ENCODE results near the gene TRUB2. TPM values are rescaled to one million over a fixed set of nuclear protein-coding genes. Genes with fewer than 3 reads are reported as not detected.

Gene TRUB2
- total and polyA plus RNA-seq, 3 experiments from 2014 or later = 23.6 to 50.4 (median 48.8) TPM

DNA sequence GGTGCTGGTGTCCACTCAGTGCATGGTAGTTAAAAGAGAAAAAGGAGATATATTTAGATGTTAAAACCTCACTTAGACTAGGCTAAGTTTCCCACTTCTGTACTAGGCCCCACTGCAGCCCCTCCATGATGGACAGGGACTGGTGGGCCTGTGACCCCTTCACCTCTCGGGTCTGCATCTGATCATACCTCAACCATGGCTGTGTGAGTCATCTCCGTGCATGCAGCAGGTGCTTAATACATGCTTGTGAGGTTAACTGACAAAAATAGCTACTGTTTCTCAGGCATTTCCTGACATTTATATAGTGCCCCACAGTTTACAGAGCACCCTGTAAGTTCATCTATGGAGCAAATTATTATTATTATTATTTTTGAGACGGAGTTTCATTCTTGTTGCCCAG lies 40.5 kb upstream of the TRUB2 start:
- no peak for DNase-seq
- H3K27me3 ChIP-seq (ENCODE audit: insufficient read depth, low read length, poor library complexity, severe bottlenecking) = no peaks in the 10 kb centered on the region
- H3K9me3 ChIP-seq (ENCODE audit: low read length) = no peaks in the 10 kb centered on the region
- H3K27me3 Mint-ChIP-seq = peaks cover 8 to 10% of the 10 kb centered on the region in 2 donors
- H3K9me3 Mint-ChIP-seq = no peaks in the 10 kb centered on the region
- H3K4me1 ChIP-seq (ENCODE audit: insufficient read depth, low read length) = peaks cover 9% of the 10 kb centered on the region
- peak overlapping the region in 1 of 7 donors; percentile 16 for H3K4me3 Mint-ChIP-seq
- H3K36me3 Mint-ChIP-seq = peaks cover 0 to 4% (median 0%) of the 10 kb centered on the region in 3 donors
- H3K4me3 ChIP-seq (ENCODE audit: low read length) = no peak overlapping the region
- no peak overlapping the region for H3K27ac Mint-ChIP-seq
- ChIA-PET POLR2A (interaction anchor here (0.7 to 2.3 kb wide), 2 partner anchors 9 to 21 kb away, joined by 3 to 16 read pairs; partner anchors contain the start of gene URM1), CTCF (interaction anchor here (0.7 to 2.2 kb wide), 16 partner anchors 8 to 565 kb away, joined by 3 to 18 read pairs (median 5); partner anchors contain the start of genes CERCAM, SLC27A4 and URM1)
- no peaks in the 10 kb centered on the region for H3K36me3 ChIP-seq (ENCODE audit: insufficient read depth, low read length)
- peaks cover 5 to 12% (median 6%) of the 10 kb centered on the region in 3 donors for H3K4me1 Mint-ChIP-seq
- no peak overlapping the region for H3K27ac ChIP-seq (ENCODE audit: low read depth, low read length)

DNA sequence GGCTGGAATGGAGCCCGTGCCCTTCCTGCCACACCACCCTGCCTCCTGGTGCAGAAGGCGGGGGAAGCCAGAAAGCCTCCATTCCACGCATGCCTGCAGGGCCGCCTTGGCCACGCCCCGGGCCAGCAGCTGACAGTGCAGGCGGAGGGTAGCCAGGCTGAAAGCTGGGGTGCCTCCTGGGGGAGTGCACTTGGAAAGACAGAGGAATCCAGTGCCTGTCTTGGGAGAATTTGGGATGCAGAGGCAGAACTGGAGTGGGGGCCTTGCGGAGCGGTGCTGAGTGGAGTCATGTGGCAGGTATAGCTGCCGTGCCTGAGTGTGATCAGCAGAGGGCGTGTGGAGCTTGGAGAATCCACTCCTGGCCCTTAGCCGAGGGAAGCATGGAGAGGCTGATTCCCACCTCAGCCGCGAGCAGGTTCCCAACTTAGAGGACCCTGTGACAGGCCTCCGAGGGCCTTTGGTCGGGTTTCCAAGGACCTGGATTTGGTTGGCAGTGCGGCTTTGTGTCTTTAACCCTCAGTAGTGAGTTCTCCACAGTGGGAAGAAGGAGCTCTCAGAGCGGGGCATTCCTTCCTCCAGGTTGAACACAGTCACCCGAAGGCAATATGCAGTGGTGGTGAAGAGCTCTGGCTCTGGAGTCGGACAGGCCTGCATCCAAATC lies 39.9 kb upstream of the TRUB2 start:
- Histone ChIP-seq H3K36me3 (ENCODE audit: insufficient read depth, low read length) (no peaks in the 10 kb centered on the region), H3K27me3 (ENCODE audit: insufficient read depth, low read length, poor library complexity, severe bottlenecking) (no peaks in the 10 kb centered on the region), H3K27ac (ENCODE audit: low read depth, low read length) (no peak overlapping the region), H3K4me1 (ENCODE audit: insufficient read depth, low read length) (peaks cover 9% of the 10 kb centered on the region), H3K9me3 (ENCODE audit: low read length) (no peaks in the 10 kb centered on the region), H3K4me3 (ENCODE audit: low read length) (peak overlapping the region; percentile 62)
- Mint-ChIP-seq H3K27ac (peak overlapping the region in 6 of 8 donors; percentile 1 to 87 (median 47)), H3K9me3 (no peaks in the 10 kb centered on the region), H3K4me3 (peak overlapping the region; percentile 40 to 84 (median 77)), H3K36me3 (peaks cover 0 to 9% (median 0%) of the 10 kb centered on the region in 3 donors), H3K4me1 (peaks cover 5 to 12% (median 6%) of the 10 kb centered on the region in 3 donors), H3K27me3 (peaks cover 6 to 8% of the 10 kb centered on the region in 2 donors)
- DNase-seq = peak; percentile 47 to 74 (median 52)
- CTCF ChIA-PET = interaction anchor here (0.7 to 2.2 kb wide), 18 partner anchors 9 to 566 kb away, joined by 3 to 18 read pairs (median 5); partner anchors contain the start of genes CERCAM, SLC27A4 and URM1
- POLR2A ChIA-PET = interaction anchor here (0.6 to 2.3 kb wide), 3 partner anchors 9 to 1264 kb away, joined by 3 to 16 read pairs (median 5); partner anchors contain the start of genes NTMT1 and URM1

DNA sequence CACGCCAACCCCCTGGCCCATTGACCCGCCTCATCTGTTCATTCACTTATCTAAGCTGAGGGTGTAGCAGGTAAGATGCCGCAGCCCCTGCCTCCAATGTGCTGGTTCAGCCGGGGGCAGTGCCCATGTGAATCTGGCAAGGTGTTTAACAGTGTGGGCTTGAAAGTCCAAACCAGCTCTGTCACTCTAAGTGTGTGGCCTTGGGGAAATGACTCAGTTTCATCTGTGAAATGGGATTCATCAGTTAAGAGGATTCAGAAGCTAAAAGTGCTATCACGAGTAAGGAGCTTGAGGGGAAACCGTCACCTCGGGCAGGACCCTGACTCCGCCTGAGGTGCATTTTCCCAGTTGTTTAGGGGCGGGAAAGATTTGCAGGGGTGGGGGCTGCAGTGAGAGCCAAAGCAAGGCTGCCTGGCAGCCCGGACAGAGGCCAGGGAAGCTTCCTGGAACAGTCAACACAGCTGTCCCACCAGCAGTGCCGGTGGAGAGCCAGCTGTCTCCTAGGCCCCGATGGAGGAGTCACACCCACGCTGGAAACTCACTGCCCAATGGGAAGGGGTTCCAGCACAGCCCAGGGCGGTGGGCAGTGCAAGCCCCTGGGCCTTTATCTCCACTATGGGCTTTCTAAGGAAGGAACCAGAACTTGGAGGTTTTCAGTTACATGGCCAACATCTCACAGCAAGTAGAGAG lies 39.2 kb upstream of the TRUB2 start:
- Mint-ChIP-seq H3K27me3 (peaks cover 0 to 1% of the 10 kb centered on the region in 2 donors), H3K4me3 (peak overlapping the region in 6 of 7 donors; percentile 11 to 84 (median 76)), H3K9me3 (no peaks in the 10 kb centered on the region), H3K27ac (peak overlapping the region in 6 of 8 donors; percentile 6 to 87 (median 58)), H3K4me1 (peaks cover 5 to 12% (median 6%) of the 10 kb centered on the region in 3 donors), H3K36me3 (peaks cover 0 to 10% (median 0%) of the 10 kb centered on the region in 3 donors)
- Histone ChIP-seq H3K4me3 (ENCODE audit: low read length) (peak overlapping the region; percentile 62), H3K4me1 (ENCODE audit: insufficient read depth, low read length) (peaks cover 9% of the 10 kb centered on the region), H3K27me3 (ENCODE audit: insufficient read depth, low read length, poor library complexity, severe bottlenecking) (no peaks in the 10 kb centered on the region), H3K36me3 (ENCODE audit: insufficient read depth, low read length) (no peaks in the 10 kb centered on the region), H3K9me3 (ENCODE audit: low read length) (no peaks in the 10 kb centered on the region), H3K27ac (ENCODE audit: low read depth, low read length) (no peak overlapping the region)
- ChIA-PET CTCF (interaction anchor here (0.7 to 2.2 kb wide), 11 partner anchors 9 to 261 kb away, joined by 3 to 18 read pairs (median 5); partner anchors contain the start of genes SLC27A4 and URM1), POLR2A (interaction anchor here (2.3 kb wide), 1 partner anchor 10 kb away, joined by 16 read pairs; the partner anchor contains the start of gene URM1)
- no peak for DNase-seq

DNA sequence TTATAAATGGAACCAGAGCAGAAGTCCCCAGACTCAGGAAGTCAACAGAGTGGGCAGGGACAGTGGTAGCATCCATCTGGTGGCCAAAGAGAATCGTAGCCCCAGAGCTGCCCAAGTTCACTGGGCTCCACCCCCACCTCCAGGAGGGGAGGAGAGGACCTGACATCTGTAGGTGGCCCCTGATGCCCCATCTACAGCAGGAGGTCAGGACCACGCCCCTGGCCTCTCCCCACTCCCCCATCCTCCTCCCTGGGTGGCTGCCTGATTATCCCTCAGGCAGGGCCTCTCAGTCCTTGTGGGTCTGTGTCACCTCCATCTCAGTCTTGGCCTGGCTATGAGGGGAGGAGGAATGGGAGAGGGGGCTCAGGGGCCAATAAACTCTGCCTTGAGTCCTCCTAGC lies 38.6 kb upstream of the TRUB2 start:
- POLR2A ChIA-PET = interaction anchor here (2.3 kb wide), 1 partner anchor 10 kb away, joined by 16 read pairs; the partner anchor contains the start of gene URM1

DNA sequence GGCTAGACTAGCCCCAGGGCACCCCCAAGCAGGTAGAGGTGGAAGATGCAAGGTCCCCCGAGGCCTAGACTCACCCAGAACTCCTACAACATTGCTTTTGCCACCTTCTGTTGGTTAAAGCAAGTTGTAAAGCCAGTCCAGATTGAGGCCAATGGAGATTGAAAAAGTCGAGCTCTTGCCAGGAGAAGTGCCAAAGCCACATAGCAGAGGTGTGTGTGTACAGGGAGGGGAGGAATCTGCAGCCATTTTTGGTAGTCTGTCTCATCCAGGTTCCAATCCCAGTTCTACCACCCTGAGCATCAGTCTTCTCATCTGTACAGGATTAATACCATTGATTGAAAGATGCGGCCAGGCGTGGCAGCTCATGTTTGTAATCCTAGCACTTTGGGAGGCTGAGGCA lies 36.6 kb upstream of the TRUB2 start:
- ChIA-PET CTCF (interaction anchor here (0.9 to 1.8 kb wide), 2 partner anchors 64 to 155 kb away, joined by 3 to 4 read pairs; no protein-coding TSS in a partner anchor), POLR2A (no interaction called here)
- H3K27ac ChIP-seq (ENCODE audit: low read depth, low read length) = no peak overlapping the region
- no peaks in the 10 kb centered on the region for H3K36me3 ChIP-seq (ENCODE audit: insufficient read depth, low read length)
- H3K9me3 ChIP-seq (ENCODE audit: low read length) = no peaks in the 10 kb centered on the region
- no peaks in the 10 kb centered on the region for H3K9me3 Mint-ChIP-seq
- H3K27ac Mint-ChIP-seq = peak overlapping the region in 2 of 8 donors; percentile 51 to 71
- H3K27me3 Mint-ChIP-seq = no peaks in the 10 kb centered on the region
- no peak overlapping the region for H3K4me3 Mint-ChIP-seq
- H3K36me3 Mint-ChIP-seq = peaks cover 0 to 27% (median 2%) of the 10 kb centered on the region in 3 donors
- no peaks in the 10 kb centered on the region for H3K27me3 ChIP-seq (ENCODE audit: insufficient read depth, low read length, poor library complexity, severe bottlenecking)
- H3K4me1 Mint-ChIP-seq = peaks cover 5 to 12% (median 6%) of the 10 kb centered on the region in 3 donors
- peaks cover 9% of the 10 kb centered on the region for H3K4me1 ChIP-seq (ENCODE audit: insufficient read depth, low read length)
- no peak for DNase-seq
- no peak overlapping the region for H3K4me3 ChIP-seq (ENCODE audit: low read length)

More for the DNA sequence above, 38.6 kb upstream of the TRUB2 start:
- Histone ChIP-seq H3K4me1 (ENCODE audit: insufficient read depth, low read length) (peaks cover 9% of the 10 kb centered on the region), H3K27me3 (ENCODE audit: insufficient read depth, low read length, poor library complexity, severe bottlenecking) (no peaks in the 10 kb centered on the region), H3K27ac (ENCODE audit: low read depth, low read length) (no peak overlapping the region), H3K4me3 (ENCODE audit: low read length) (no peak overlapping the region), H3K9me3 (ENCODE audit: low read length) (no peaks in the 10 kb centered on the region), H3K36me3 (ENCODE audit: insufficient read depth, low read length) (no peaks in the 10 kb centered on the region)
- no peak for DNase-seq
- H3K9me3 Mint-ChIP-seq = no peaks in the 10 kb centered on the region
- H3K27ac Mint-ChIP-seq = peak overlapping the region in 1 of 8 donors; percentile 32
- H3K27me3 Mint-ChIP-seq = no peaks in the 10 kb centered on the region
- H3K4me3 Mint-ChIP-seq = no peak overlapping the region
- H3K4me1 Mint-ChIP-seq = peaks cover 5 to 12% (median 6%) of the 10 kb centered on the region in 3 donors
- H3K36me3 Mint-ChIP-seq = peaks cover 0 to 14% (median 2%) of the 10 kb centered on the region in 3 donors
- CTCF ChIA-PET = interaction anchor here (1.8 to 2.2 kb wide), 6 partner anchors 10 to 66 kb away, joined by 4 to 18 read pairs (median 11); partner anchors contain the start of gene URM1

DNA sequence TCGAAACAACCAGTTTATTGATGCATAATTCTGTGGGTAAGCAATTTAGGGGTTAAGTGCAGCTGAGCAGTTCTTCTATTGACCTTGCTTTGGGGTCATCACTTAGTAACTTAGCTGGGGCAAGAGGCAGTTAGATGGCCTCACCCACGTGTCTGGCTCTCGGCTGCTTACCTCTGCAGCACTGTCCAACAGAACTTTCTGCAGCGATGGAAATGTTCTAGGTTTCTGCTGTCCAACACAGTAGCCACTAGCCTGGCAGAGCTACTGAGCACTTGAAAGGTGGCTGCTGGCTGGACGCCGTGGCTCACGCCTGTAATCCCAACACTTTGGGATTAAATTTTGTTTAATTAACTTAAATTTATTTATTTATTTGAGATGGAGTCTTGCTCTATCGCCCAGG lies 35.8 kb upstream of the TRUB2 start:
- H3K36me3 ChIP-seq (ENCODE audit: insufficient read depth, low read length) = no peaks in the 10 kb centered on the region
- H3K4me3 Mint-ChIP-seq = no peak overlapping the region
- no peaks in the 10 kb centered on the region for H3K27me3 ChIP-seq (ENCODE audit: insufficient read depth, low read length, poor library complexity, severe bottlenecking)
- H3K27me3 Mint-ChIP-seq = no peaks in the 10 kb centered on the region
- ChIA-PET POLR2A (no interaction called here), CTCF (interaction anchor here (0.9 kb wide), 1 partner anchor 154 kb away, joined by 3 read pairs; no protein-coding TSS in a partner anchor)
- H3K9me3 Mint-ChIP-seq = no peaks in the 10 kb centered on the region
- no peak overlapping the region for H3K4me3 ChIP-seq (ENCODE audit: low read length)
- peaks cover 0 to 32% (median 2%) of the 10 kb centered on the region in 3 donors for H3K36me3 Mint-ChIP-seq
- H3K9me3 ChIP-seq (ENCODE audit: low read length) = no peaks in the 10 kb centered on the region
- H3K4me1 ChIP-seq (ENCODE audit: insufficient read depth, low read length) = peaks cover 9% of the 10 kb centered on the region
- DNase-seq = no peak
- no peak overlapping the region for H3K27ac Mint-ChIP-seq
- no peak overlapping the region for H3K27ac ChIP-seq (ENCODE audit: low read depth, low read length)
- peaks cover 5 to 12% (median 6%) of the 10 kb centered on the region in 3 donors for H3K4me1 Mint-ChIP-seq

DNA sequence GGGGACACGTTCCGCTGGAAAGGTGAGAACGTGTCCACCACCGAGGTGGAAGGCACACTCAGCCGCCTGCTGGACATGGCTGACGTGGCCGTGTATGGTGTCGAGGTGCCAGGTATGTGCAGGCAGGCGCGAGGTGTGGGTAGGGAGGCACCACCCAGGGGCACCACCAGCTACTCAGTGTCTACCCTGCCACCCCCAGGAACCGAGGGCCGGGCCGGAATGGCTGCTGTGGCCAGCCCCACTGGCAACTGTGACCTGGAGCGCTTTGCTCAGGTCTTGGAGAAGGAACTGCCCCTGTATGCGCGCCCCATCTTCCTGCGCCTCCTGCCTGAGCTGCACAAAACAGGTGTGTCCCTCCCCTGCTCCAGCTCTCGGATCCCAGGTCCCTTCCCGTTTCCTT lies 33.2 kb upstream of the TRUB2 start:
- DNase-seq = no peak
- no peak overlapping the region for H3K27ac Mint-ChIP-seq
- ChIA-PET POLR2A (no interaction called here), CTCF (interaction anchor here (1.1 to 2.0 kb wide), 3 partner anchors 11 to 83 kb away, joined by 3 to 6 read pairs (median 3); no protein-coding TSS in a partner anchor)
- H3K9me3 Mint-ChIP-seq = no peaks in the 10 kb centered on the region
- H3K4me3 Mint-ChIP-seq = no peak overlapping the region
- no peaks in the 10 kb centered on the region for H3K4me1 Mint-ChIP-seq
- no peaks in the 10 kb centered on the region for H3K27me3 Mint-ChIP-seq
- Histone ChIP-seq H3K9me3 (ENCODE audit: low read length) (no peaks in the 10 kb centered on the region), H3K27me3 (ENCODE audit: insufficient read depth, low read length, poor library complexity, severe bottlenecking) (no peaks in the 10 kb centered on the region), H3K36me3 (ENCODE audit: insufficient read depth, low read length) (no peaks in the 10 kb centered on the region), H3K27ac (ENCODE audit: low read depth, low read length) (no peak overlapping the region), H3K4me1 (ENCODE audit: insufficient read depth, low read length) (no peaks in the 10 kb centered on the region), H3K4me3 (ENCODE audit: low read length) (no peak overlapping the region)
- H3K36me3 Mint-ChIP-seq = peaks cover 0 to 47% (median 6%) of the 10 kb centered on the region in 3 donors

All from CD8-positive, alpha-beta memory T cell (primary cell).